ENCODE results near the gene PCDHA2. TPM values are rescaled to one million over a fixed set of nuclear protein-coding genes. Genes with fewer than 3 reads are reported as not detected.
"Not testable (repeated sequence)": the region's sequence is repeated elsewhere in the genome, so short reads cannot be mapped to it uniquely, and the experiment has no call there.

Gene PCDHA2
- total and polyA plus RNA-seq, 2 of the 4 experiments (the other 2 are of a cell fraction), result not detected

GRCh38 chr5:140787422-140787821 lies 7.2 kb upstream of the PCDHA2 start:
- CTCF ChIA-PET; intact Hi-C loops (cut with micrococcal nuclease); H3K18ac ChIP-seq (ENCODE audit: low read depth, low read length); H3K14ac ChIP-seq (replicated peaks; ENCODE audit: low read depth, low read length); H3K56ac ChIP-seq (ENCODE audit: extremely low read depth, insufficient read depth, low read length); H2AFZ ChIP-seq (replicated peaks; ENCODE audit: low read length, poor library complexity); H2BK5ac ChIP-seq (ENCODE audit: low read depth, low read length, poor library complexity, severe bottlenecking); H2BK120ac ChIP-seq (ENCODE audit: low read depth, low read length); H3K4me3 ChIP-seq (ENCODE audit: insufficient read depth, low read depth, low read length); H3K23ac ChIP-seq (ENCODE audit: low read depth, low read length); H3K9ac ChIP-seq (ENCODE audit: low read depth, low read length); H3K4me1 ChIP-seq (ENCODE audit: control insufficient read depth, insufficient read depth, low read length); H4K91ac ChIP-seq (ENCODE audit: insufficient read depth, low read depth, low read length); H3K27ac ChIP-seq (ENCODE audit: insufficient read depth, low read length); H2BK15ac ChIP-seq (ENCODE audit: low read depth, low read length); H3K4me2 ChIP-seq (ENCODE audit: low read depth, low read length); DNase-seq; H3K4ac ChIP-seq (ENCODE audit: low read depth, low read length); H3K79me1 ChIP-seq (ENCODE audit: low read depth in 1 of 2, low read length in 2 of 2); H3K36me3 ChIP-seq (ENCODE audit: control insufficient read depth, insufficient read depth, low read length); dilution Hi-C loops (cut with HindIII; ENCODE audit: low sequenced_read_pairs, unreplicated experiment); H2BK20ac ChIP-seq (ENCODE audit: low read depth, low read length); H3K9me1 ChIP-seq (ENCODE audit: insufficient read depth, low read length); H4K5ac ChIP-seq (ENCODE audit: low read depth, low read length); H2AK5ac ChIP-seq (ENCODE audit: low read depth, low read length); H4K8ac ChIP-seq (ENCODE audit: low read depth in 2 of 2, low read length in 2 of 2); H4K20me1 ChIP-seq (ENCODE audit: insufficient read depth, low read length); in situ Hi-C loops (cut with MboI; ENCODE audit: low sequenced_read_pairs); POLR2A ChIA-PET (ENCODE audit: unreplicated experiment); H2AK9ac ChIP-seq (replicated peaks; ENCODE audit: low read depth, low read length, poor library complexity); ATAC-seq (ENCODE audit: low read depth); H3K27me3 ChIP-seq (ENCODE audit: control insufficient read depth, insufficient read depth, low read length); BruUV-seq (replicated peaks): not testable (repeated sequence)
- H3K9me3 ChIP-seq (ENCODE audit: control insufficient read depth, insufficient read depth, low read length), result peaks cover 33% of the 10 kb centered on the region
- WGBS, 2 experiments (ENCODE audit: extremely low coverage in 2 of 2, insufficient read length in 1 of 2), result 53% methylated on average over 30 of the region's 44 CpGs; no CpG with 5 or more reads in 1 of the 2 experiments

DNA sequence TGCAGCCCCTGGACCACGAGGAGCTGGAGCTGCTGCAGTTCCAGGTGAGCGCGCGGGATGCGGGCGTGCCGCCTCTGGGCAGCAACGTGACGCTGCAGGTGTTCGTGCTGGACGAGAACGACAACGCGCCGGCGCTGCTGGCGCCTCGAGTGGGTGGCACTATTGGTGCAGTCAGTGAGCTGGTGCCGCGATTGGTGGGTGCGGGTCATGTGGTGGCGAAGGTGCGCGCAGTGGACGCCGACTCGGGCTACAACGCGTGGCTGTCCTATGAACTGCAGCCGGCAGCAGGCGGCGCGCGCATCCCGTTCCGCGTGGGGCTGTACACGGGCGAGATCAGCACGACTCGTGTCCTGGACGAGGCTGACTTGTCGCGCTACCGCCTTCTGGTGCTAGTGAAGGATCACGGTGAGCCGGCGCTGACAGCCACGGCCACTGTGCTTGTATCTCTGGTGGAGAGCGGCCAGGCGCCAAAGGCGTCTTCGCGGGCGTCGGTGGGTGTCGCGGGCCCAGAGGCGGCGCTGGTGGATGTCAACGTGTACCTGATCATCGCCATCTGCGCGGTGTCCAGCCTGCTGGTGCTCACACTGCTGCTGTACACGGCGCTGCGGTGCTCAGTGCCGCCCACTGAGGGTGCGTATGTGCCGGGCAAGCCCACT lies 6.7 kb upstream of the PCDHA2 start:
- H2AFZ ChIP-seq (replicated peaks; ENCODE audit: low read length, poor library complexity); H4K91ac ChIP-seq (ENCODE audit: insufficient read depth, low read depth, low read length); ATAC-seq (ENCODE audit: low read depth); H2AK5ac ChIP-seq (ENCODE audit: low read depth, low read length); H3K4ac ChIP-seq (ENCODE audit: low read depth, low read length); POLR2A ChIA-PET (ENCODE audit: unreplicated experiment); H3K9me1 ChIP-seq (ENCODE audit: insufficient read depth, low read length); H3K27me3 ChIP-seq (ENCODE audit: control insufficient read depth, insufficient read depth, low read length); H2BK120ac ChIP-seq (ENCODE audit: low read depth, low read length); H3K14ac ChIP-seq (replicated peaks; ENCODE audit: low read depth, low read length); H3K79me1 ChIP-seq (ENCODE audit: low read depth in 1 of 2, low read length in 2 of 2); H3K27ac ChIP-seq (ENCODE audit: insufficient read depth, low read length); H3K23ac ChIP-seq (ENCODE audit: low read depth, low read length); H2AK9ac ChIP-seq (replicated peaks; ENCODE audit: low read depth, low read length, poor library complexity); H3K4me2 ChIP-seq (ENCODE audit: low read depth, low read length); H2BK20ac ChIP-seq (ENCODE audit: low read depth, low read length); in situ Hi-C loops (cut with MboI; ENCODE audit: low sequenced_read_pairs); intact Hi-C loops (cut with micrococcal nuclease); dilution Hi-C loops (cut with HindIII; ENCODE audit: low sequenced_read_pairs, unreplicated experiment); H3K56ac ChIP-seq (ENCODE audit: extremely low read depth, insufficient read depth, low read length); H4K20me1 ChIP-seq (ENCODE audit: insufficient read depth, low read length); H3K18ac ChIP-seq (ENCODE audit: low read depth, low read length); H2BK5ac ChIP-seq (ENCODE audit: low read depth, low read length, poor library complexity, severe bottlenecking); H4K8ac ChIP-seq (ENCODE audit: low read depth in 2 of 2, low read length in 2 of 2); CTCF ChIA-PET; H3K4me3 ChIP-seq (ENCODE audit: insufficient read depth, low read depth, low read length); H3K36me3 ChIP-seq (ENCODE audit: control insufficient read depth, insufficient read depth, low read length); DNase-seq; H3K4me1 ChIP-seq (ENCODE audit: control insufficient read depth, insufficient read depth, low read length); H3K9ac ChIP-seq (ENCODE audit: low read depth, low read length); H2BK15ac ChIP-seq (ENCODE audit: low read depth, low read length); BruUV-seq (replicated peaks); H4K5ac ChIP-seq (ENCODE audit: low read depth, low read length): not testable (repeated sequence)
- peaks cover 30% of the 10 kb centered on the region for H3K9me3 ChIP-seq (ENCODE audit: control insufficient read depth, insufficient read depth, low read length)
- WGBS, 2 experiments (ENCODE audit: extremely low coverage in 2 of 2, insufficient read length in 1 of 2), result 51% methylated on average over 42 of the region's 70 CpGs; no CpG with 5 or more reads in 1 of the 2 experiments

Measured in IMR-90 (cell line).